Stimulated activated CD4-positive, alpha-beta T cell treated with anti-CD3 and anti-CD28 coated beads, Interleukin-1b, Interleukin-23, amount 100 ng/mL, for 48 hours (primary cell): ENCODE data around the gene USP5.
"Not testable (repeated sequence)": the region's sequence is repeated elsewhere in the genome, so short reads cannot be mapped to it uniquely, and the experiment has no call there.

Experiments used
- DNase-seq: peaks from one replicate; pipeline ENCODE4 v3.0.0-alpha.2; 2020

The USP5 gene

GRCh38 chr12:6866920-6867412, 15.0 kb downstream of the USP5 start:
- DNase-seq: peak; percentile 13

DNA sequence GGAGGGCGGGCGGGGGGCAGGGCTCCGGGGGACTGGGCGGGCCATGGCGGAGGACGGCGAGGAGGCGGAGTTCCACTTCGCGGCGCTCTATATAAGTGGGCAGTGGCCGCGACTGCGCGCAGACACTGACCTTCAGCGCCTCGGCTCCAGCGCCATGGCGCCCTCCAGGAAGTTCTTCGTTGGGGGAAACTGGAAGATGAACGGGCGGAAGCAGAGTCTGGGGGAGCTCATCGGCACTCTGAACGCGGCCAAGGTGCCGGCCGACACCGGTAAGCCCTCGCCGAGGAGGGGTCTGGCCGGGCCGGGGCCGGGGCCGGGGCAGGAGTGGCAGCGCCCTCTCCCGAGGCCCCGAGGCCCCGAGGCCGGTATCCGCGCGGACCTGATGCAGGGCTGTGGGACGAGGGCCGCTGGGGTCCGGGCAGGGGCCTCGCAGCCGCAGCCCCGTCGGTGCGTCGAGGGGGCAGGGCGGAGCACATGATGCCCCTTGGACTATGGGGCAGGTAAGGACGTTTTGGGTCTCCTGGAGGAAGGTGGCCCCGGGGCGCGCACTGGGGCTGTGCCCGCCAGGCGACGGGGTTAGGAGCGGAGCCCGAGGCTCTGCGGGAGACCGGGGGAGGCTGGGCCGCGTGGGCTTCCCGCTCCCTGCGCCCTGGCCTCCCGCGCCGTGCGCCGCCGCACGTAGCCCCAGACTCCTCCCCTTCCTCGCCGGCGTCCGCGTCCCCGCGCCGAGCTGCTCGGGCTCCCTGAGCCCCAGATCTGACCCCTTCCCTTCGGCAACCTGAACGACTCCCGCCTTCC, 15.7 kb downstream of the USP5 start, which contains the start of gene TPI1:
Gene TPI1, plus strand, starts transcription at position 119 of the 798 bp plus-strand sequence. Its CDS starts 36 bp downstream, at position 155.
- peak; percentile 81 for DNase-seq

- DNase-seq: peak; percentile 19
Observed at GRCh38 chr12:6868211-6869048, 16.5 kb downstream of the USP5 start.

DNA sequence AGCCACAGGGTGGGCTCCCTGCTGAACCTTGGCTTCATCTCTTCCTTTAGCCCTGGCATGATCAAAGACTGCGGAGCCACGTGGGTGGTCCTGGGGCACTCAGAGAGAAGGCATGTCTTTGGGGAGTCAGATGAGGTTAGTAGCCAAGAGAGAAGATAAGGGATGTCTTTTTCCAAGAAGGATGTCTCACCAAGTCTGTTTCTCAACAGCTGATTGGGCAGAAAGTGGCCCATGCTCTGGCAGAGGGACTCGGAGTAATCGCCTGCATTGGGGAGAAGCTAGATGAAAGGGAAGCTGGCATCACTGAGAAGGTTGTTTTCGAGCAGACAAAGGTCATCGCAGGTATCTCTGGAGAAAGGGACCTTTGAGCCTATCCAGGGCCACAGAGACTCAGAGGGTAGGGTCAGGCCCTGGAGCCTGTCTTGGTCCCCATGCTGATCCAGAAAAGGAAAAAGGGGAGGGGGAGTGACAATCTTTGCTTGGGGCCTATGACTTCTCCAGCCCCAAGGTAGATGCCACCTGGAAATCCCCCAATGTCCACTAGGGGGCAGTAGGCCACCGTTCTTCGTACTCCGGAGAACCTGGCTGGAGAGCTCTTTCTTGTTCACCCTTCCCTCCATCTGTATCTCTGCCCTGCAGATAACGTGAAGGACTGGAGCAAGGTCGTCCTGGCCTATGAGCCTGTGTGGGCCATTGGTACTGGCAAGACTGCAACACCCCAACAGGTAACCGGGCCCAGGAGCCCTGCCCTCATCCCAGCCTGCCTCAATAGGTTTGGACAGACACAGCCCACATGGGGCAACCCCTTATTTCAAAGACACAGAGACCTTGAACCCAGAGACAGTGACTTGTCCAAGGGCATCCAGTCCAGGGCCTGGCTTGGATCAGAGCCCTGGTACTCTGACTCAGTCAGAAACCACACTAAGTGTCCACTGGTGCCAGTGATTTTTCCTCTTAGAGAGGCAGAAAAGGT, 17.4 kb downstream of the USP5 start:
- DNase-seq: peak; percentile 84

DNA sequence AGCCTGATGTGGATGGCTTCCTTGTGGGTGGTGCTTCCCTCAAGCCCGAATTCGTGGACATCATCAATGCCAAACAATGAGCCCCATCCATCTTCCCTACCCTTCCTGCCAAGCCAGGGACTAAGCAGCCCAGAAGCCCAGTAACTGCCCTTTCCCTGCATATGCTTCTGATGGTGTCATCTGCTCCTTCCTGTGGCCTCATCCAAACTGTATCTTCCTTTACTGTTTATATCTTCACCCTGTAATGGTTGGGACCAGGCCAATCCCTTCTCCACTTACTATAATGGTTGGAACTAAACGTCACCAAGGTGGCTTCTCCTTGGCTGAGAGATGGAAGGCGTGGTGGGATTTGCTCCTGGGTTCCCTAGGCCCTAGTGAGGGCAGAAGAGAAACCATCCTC, 18.4 kb downstream of the USP5 start:
- DNase-seq: not testable (repeated sequence)

DNA sequence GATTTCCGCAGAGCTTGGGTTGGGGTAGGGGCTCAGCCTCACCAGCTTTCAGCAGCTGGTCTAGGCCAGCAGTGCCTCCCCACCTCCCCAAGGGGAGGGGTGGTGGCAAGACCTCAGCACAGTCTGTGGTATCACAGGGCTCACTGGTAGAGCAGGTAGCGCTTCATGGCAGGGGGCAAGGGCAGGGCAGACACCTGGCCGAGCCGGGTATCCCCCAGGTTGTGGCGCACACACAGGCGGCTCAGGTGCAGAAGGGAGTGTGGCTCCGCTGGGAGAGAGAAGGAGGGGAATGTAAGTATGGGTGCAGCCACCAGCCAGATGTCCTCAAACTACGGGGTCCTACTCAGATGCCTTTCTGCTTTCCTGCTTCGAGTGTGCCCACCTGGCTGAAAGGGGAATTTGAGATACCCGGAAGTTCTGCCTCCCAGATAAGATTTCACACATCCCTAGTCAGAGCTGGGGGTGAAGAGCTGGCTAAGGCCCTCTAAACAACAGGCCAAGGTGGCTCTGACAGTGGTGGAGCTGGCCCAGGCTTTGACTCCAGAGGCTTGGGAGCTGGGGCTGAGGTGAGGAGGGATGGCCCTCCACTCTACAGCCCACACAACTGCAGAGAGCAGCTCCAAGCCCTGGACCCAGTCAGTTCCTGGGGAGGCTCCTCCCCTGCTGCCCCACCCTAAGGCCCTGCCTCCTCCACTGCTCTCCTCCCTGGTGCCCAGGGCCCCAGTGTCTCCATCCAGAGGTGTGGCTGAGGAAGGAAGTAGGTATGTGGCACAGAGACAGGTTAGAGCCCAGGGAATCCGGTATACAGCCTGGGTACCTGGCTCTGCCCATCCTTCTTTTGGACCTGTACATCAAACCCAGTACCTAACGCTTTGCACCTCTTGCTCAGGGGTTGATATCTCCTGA, 19.4 kb downstream of the USP5 start:
- peak; percentile 53 for DNase-seq

DNA sequence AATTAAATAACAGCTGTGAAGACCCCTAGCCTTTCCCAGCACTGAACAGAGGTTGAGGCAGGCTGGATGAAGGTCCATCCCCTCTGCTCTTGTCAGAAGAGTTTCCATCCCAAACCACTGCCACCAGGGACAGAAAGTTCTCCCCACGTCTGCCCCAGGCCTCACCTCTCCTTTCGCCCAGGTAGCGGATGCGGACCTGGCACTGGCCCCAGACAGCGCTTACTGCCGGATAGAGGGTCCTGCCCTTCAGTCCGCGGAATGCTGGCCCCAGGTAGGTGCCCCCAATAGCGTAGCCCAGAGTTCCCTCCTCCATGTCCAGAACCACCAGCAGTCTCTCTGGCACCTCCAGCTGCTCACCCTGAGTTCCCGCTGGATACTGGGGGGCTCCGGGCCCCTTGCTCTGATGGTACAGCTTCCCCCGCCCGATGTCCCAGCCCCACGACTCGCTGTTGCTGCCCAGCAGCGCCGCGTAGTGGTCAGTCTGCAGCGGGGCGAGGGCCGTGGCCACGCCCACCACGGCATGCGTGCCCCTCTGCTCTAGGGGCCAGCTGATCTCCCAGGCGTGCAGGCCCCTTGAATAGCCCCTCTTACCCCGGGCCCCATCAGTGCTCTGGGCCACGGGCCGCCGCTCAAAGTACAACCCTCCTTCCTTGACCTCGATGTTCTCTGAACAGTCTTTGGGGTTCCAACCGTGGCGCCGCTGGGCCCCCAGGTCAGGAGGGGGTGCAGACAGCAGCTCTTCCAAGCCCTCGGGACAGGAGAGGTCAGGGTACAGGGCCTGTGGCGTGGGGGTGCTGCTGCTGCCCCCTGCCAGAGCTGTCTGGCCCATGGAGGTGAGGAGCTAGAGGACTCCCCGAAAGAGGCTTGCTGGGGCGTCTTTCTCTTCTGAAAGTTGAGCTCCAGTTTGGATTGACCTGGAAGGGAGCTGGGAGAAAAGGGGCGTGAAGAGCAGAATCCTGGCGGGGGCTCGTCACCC, 20.4 kb downstream of the USP5 start:
- peak; percentile 82 for DNase-seq

DNA sequence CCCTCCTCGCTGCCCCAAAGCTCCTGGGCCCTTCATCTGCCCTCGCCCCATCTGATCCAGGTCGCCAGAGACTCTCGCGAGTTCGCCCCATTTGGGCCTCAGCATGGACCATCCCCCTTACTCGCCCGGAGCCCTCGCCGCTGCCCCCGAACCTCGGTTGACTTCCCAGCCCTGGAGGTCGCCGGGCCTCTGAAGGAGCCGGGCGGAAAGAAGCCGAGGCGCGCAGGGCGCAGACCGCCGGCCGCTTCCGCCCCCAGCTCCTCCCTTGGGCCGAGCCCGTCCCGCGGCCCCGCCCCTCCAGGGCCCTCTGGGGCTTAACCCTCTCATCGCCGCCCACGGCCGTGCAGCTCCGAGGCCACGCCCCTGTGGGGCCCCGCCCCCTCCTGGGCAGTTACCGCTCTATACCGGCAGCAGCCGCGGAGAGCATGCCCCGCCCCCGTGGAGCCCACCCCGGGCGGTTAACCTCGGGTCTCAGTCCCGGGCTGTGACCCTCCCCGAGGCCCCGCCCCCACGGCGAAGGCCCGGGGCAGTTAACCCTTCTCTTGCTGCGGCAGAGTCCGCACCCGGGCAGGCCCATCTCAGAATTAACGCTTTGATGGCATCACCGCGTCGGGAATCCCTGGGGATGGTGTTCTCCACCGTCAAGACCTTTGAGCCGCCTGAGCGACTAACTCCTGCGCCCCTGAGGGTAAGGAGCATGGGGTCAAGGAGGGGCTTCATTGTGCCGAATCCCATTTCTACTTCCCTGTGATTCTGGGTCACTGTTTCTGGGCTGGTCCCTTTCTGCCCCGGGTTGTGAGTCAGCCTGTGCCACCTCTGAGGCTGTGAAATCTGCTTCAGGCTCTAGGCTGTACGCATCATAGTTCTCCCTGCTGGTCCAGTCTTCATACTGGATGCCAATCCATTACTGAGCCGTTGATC, 21.4 kb downstream of the USP5 start, which contains the start of gene SPSB2:
Gene SPSB2, minus strand, starts transcription at position 210 of the 921 bp plus-strand sequence. CDS start 402 bp downstream, outside the sequence.
- DNase-seq: peak; percentile 98

DNA sequence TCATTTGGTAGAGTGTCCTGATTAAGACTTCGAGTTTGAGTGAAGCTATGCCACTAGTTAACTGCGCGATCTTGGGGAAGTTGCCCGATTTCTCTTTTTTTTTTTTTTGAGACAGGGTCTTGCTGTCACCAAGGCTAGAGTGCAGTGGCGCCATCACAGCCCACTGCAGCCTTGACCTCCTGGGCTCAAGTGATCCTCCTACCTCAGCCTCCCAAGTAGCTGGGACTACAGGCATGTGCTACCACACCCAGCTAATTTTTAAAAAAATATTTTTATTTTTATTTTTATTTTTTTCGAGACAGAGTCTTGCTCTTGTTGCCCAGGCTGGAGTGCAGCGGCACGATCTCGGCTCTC, 22.0 kb downstream of the USP5 start:
- not testable (repeated sequence) for DNase-seq

- not testable (repeated sequence) for DNase-seq
Observed at GRCh38 chr12:6879824-6880223, 27.9 kb downstream of the USP5 start.

DNA sequence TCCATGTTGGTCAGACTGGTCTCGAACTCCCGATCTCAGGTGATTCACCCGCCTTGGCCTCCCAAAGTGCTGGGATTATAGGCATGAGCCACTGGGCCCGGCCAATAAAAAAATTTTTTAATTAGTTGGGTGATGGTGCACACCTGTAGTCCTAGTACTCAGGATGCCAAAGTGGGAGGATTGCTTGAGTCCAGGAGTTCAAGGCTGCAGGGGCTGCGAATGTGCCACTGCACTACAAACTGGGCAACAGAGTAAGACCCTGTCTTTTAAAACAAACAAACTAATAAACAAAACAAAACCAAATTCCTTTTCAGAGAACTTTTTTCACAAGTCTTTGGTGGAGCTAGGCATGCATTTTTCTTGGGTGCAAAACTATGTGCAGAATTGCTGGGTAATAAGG, 31.3 kb downstream of the USP5 start:
- no peak for DNase-seq

DNA sequence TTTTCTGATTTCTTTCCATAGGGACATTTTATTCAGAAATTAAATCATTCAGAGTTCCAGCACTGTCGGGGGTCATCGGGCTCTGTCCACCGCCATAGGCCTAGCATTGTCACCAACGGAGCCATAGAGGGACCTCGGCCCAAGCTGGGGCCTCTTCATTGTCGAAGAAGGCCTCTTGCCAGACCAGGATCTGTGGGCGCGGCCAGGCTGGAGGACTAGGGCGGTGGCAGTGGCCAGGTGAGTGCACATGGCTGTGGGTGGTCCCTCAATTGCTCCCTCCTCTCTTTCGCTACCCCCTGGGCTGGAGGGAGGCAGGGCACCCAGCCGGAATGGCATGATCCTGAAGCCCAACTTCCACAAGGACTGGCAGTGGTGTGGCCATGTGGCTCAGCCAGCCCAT, 31.7 kb downstream of the USP5 start:
- DNase-seq: no peak

GRCh38 chr12:6884539-6884938, 32.6 kb downstream of the USP5 start:
- no peak for DNase-seq

GRCh38 chr12:6886206-6886999, 34.5 kb downstream of the USP5 start:
- not testable (repeated sequence) for DNase-seq

- DNase-seq: no peak
Observed at GRCh38 chr12:6887460-6887859, 35.5 kb downstream of the USP5 start.

- DNase-seq: no peak
Observed at GRCh38 chr12:6888360-6888759, 36.4 kb downstream of the USP5 start.

GRCh38 chr12:6888794-6889193, 36.8 kb downstream of the USP5 start:
- DNase-seq: not testable (repeated sequence)
